KMS-11 (cell line): ENCODE measurements around the gene PROK2.

Source experiments
- H2AFZ ChIP-seq: fragments of 200-600 bp; sonication (generic); 2 replicates; pipeline ENCODE4 v1.6.1; 2016; ENCODE audit warnings: antibody characterized with exemption, mixed run types, low read depth
- H3K27ac ChIP-seq: fragments of 200-600 bp; sonication (generic); 2 replicates; pipeline ENCODE4 v1.6.1; 2016; ENCODE audit warnings: mild to moderate bottlenecking, mixed run types
- H3K27me3 ChIP-seq: fragments of 200-600 bp; sonication (generic); 2 replicates; pipeline ENCODE4 v1.6.1; 2017; ENCODE audit warnings: mild to moderate bottlenecking, low read depth, mixed run types, moderate library complexity; ENCODE audit not compliant: insufficient read depth
- H3K36me3 ChIP-seq: fragments of 200-600 bp; sonication (generic); 2 replicates; pipeline ENCODE4 v1.6.1; 2017; ENCODE audit warnings: mild to moderate bottlenecking, mixed run types; ENCODE audit not compliant: insufficient read depth
- H3K4me1 ChIP-seq: fragments of 200-600 bp; sonication (generic); 2 replicates; pipeline ENCODE4 v1.6.1; 2016; ENCODE audit warnings: mild to moderate bottlenecking, low read depth, mixed run types; ENCODE audit not compliant: poor library complexity, severe bottlenecking
- H3K4me2 ChIP-seq: fragments of 200-600 bp; sonication (generic); 2 replicates; pipeline ENCODE4 v1.7.0; 2016; ENCODE audit warnings: mild to moderate bottlenecking, mixed run types
- H3K4me3 ChIP-seq: fragments of 200-600 bp; sonication (generic); IDR thresholded peaks from 2 replicates; pipeline ENCODE4 v1.6.1; 2017; ENCODE audit warnings: low read depth, low read length, mixed read lengths; ENCODE audit not compliant: insufficient read depth
- H3K79me2 ChIP-seq: fragments of 200-600 bp; sonication (generic); 2 replicates; pipeline ENCODE4 v1.6.1; 2016; ENCODE audit warnings: low read depth, mixed run types; ENCODE audit not compliant: insufficient read depth
- H3K9ac ChIP-seq: fragments of 200-600 bp; sonication (generic); 2 replicates; pipeline ENCODE4 v1.6.1; 2016; ENCODE audit warnings: mild to moderate bottlenecking, mixed run types
- H4K20me1 ChIP-seq: fragments of 200-600 bp; sonication (generic); 2 replicates; pipeline ENCODE4 v1.6.1; 2016; ENCODE audit warnings: mild to moderate bottlenecking, mixed run types; ENCODE audit not compliant: insufficient read depth
- TF ChIP-seq, protein P1 (sequence below): fragments of 200-600 bp; sonication (generic); conservative IDR thresholded peaks from 2 replicates; pipeline ENCODE4 v1.6.1; 2017; ENCODE audit warnings: low read depth, mild to moderate bottlenecking, antibody characterized with exemption, low read length, moderate library complexity, mixed read lengths

PROK2 gene

GRCh38 chr3:71805691-71806090 is 20.7 kb upstream of the PROK2 start:
- H2AFZ ChIP-seq = no peak overlapping the region
- H3K36me3 ChIP-seq = no peaks in the 10 kb centered on the region
- no peak overlapping the region for H3K4me3 ChIP-seq
- H3K4me1 ChIP-seq = no peaks in the 10 kb centered on the region
- H3K27ac ChIP-seq = no peak overlapping the region
- H3K27me3 ChIP-seq = no peaks in the 10 kb centered on the region
- H4K20me1 ChIP-seq = no peaks in the 10 kb centered on the region
- H3K79me2 ChIP-seq = no peaks in the 10 kb centered on the region
- TF ChIP-seq, protein P1, sequence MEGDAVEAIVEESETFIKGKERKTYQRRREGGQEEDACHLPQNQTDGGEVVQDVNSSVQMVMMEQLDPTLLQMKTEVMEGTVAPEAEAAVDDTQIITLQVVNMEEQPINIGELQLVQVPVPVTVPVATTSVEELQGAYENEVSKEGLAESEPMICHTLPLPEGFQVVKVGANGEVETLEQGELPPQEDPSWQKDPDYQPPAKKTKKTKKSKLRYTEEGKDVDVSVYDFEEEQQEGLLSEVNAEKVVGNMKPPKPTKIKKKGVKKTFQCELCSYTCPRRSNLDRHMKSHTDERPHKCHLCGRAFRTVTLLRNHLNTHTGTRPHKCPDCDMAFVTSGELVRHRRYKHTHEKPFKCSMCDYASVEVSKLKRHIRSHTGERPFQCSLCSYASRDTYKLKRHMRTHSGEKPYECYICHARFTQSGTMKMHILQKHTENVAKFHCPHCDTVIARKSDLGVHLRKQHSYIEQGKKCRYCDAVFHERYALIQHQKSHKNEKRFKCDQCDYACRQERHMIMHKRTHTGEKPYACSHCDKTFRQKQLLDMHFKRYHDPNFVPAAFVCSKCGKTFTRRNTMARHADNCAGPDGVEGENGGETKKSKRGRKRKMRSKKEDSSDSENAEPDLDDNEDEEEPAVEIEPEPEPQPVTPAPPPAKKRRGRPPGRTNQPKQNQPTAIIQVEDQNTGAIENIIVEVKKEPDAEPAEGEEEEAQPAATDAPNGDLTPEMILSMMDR = no peak
- no peak overlapping the region for H3K4me2 ChIP-seq
- H3K9ac ChIP-seq = no peak overlapping the region

GRCh38 chr3:71805199-71805598 is 20.3 kb upstream of the PROK2 start:
- Histone ChIP-seq H3K27me3 (no peaks in the 10 kb centered on the region), H3K9ac (no peak overlapping the region), H3K36me3 (no peaks in the 10 kb centered on the region), H3K4me2 (no peak overlapping the region), H3K4me1 (no peaks in the 10 kb centered on the region), H3K4me3 (no peak overlapping the region), H2AFZ (no peak overlapping the region), H3K79me2 (no peaks in the 10 kb centered on the region), H3K27ac (no peak overlapping the region), H4K20me1 (no peaks in the 10 kb centered on the region)
- TF ChIP-seq, protein P1 = no peak

GRCh38 chr3:71803248-71803647 is 18.3 kb upstream of the PROK2 start:
- Histone ChIP-seq H3K27ac (no peak overlapping the region), H4K20me1 (no peaks in the 10 kb centered on the region), H3K9ac (no peak overlapping the region), H3K79me2 (no peaks in the 10 kb centered on the region), H3K4me1 (no peaks in the 10 kb centered on the region), H2AFZ (no peak overlapping the region), H3K36me3 (no peaks in the 10 kb centered on the region), H3K4me2 (no peak overlapping the region), H3K27me3 (no peaks in the 10 kb centered on the region), H3K4me3 (no peak overlapping the region)
- TF ChIP-seq, protein P1 = no peak

DNA sequence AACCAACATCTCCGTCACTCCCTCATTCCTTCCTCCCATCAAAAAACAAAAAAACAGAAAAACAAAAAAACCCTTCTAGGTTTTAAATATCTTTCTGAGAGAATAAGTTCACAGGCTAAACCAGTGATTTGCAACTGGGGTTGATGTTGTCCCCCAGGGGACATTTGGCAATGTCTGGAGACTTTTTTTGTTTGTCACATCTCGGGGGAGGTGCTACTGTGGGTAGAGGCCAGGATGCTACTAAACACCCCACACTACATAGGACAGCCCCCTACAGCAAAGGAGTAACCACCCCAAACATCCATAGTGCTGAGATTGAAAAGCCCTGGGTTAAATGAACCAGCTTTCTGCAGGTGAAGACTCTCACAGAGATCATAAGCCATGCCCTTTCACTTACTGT is 17.0 kb upstream of the PROK2 start:
- no peak overlapping the region for H3K4me2 ChIP-seq
- H3K79me2 ChIP-seq = no peaks in the 10 kb centered on the region
- no peak overlapping the region for H3K4me3 ChIP-seq
- H3K36me3 ChIP-seq = no peaks in the 10 kb centered on the region
- TF ChIP-seq, protein P1 = no peak
- no peaks in the 10 kb centered on the region for H3K27me3 ChIP-seq
- H3K9ac ChIP-seq = no peak overlapping the region
- no peaks in the 10 kb centered on the region for H3K4me1 ChIP-seq
- H2AFZ ChIP-seq = no peak overlapping the region
- no peak overlapping the region for H3K27ac ChIP-seq
- H4K20me1 ChIP-seq = no peaks in the 10 kb centered on the region
